Stimulated activated naive CD8-positive, alpha-beta T cell treated with anti-CD3 and anti-CD28 coated beads, Interleukin-15, Interleukin-2, amounts not matched to agents 100 U/mL and 50 U/mL, for 24 hours (primary cell): ENCODE measurements around the gene DENND4B.
A peak's percentile ranks its signal among the peaks of the same experiment; 100 is the strongest.
"Not testable (repeated sequence)": the region's sequence is repeated elsewhere in the genome, so short reads cannot be mapped to it uniquely, and the experiment has no call there.

ENCODE experiments used
- ATAC-seq: fragments of 150-1000 bp; cut with Tn5 transposase; one replicate; pipeline ENCODE4 v1.10.0; 2021
- DNase-seq: peaks from one replicate; pipeline ENCODE4 v3.0.0; 2021

The DENND4B gene

DNA sequence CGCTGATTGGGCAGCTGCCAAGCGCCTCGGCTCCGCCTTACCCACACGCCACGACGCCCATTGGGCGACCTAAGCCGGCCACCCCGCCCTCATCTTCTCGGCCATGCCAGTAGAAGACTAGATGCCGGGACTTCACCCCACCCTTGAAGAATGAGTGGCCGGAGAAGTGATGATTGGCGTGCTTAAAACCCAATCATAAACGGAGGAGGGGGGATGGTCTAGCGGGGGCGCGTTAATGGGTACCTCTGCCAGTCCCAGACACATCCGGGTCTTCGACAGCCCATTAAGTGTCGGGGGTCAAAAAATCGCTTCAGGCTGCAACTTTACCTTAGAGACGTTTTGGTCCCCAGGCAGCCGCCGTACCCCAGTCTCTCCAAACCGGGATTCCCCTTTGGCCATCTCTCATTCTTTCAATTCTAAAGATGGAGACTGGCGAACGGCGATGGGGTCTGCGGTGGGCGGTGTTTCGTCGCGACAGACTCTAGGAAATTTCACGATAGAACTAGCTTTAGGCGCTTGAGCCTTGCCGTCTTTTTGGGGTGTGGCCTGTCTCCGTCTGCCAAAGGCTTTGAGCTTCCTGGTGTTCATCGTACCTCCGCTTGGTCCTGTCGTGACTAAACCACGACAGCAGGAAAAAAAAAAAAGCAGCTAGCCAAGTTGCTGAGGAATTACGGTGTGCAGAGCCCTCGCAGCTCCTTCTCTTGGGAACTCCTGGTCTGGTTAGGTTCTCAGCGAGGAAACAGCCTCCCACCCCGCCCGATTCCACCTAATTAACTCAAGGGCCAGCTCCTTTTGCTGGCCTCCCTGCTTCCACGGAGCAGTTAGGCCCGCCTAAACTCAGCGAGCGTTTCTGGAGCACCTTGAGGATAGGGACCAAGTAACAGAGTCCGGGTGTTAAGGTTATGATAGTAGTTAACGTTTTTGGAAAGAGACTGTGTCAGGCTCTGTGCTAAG lies 23.3 kb downstream of the DENND4B start, which contains the start of gene GATAD2B:
TSS of gene GATAD2B (minus strand) at position 1 of the 954 bp plus-strand sequence. CDS start 94,625 bp downstream, outside the sequence.
- ATAC-seq (peak; percentile 97), DNase-seq (peak; percentile 97)

DNA sequence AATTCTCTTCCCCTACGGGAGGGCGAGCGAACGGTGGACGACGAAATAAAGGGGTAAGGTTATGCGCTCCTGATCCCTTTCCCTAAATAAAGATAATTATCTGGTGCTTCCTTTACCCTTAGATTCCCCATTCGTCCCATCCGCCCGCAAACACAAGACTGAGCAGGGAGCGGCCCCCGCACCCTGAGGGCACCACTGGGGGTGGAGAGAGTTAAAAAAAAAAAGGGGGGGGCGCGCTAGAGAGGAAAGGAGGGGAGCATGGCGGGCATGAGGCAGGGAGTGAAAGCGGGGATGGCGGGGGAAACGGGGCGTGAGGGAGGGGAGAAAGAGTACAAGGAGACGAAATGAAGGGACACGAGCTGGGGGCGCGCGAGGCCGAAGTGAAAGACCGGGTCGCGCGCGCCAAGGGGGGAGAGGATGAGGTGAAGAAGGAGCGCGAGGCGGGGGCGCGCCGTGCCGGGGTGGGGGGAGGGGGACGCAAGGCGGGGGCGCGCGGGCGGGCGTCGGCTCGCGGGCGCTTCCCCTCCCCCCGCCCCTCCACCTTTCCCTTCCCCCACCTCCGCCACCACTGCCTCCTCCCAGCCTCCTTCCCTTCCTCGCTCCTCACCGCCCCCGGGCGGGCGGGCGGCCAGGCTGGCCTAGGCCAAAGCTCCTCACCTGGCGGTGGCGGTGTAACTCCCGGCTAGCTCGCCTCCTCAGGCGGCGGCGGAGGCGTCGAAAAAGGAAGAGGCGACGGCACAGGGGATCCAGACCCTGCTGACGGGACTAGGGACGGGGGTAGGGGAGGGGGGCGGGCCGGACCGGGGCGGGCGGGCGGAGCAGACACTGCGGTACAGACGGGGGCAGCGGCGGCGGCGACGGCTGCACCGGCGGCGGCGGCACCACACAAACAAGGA lies 24.2 kb downstream of the DENND4B start:
- DNase-seq = peak; percentile 76
- ATAC-seq = peak; percentile 21

DNA sequence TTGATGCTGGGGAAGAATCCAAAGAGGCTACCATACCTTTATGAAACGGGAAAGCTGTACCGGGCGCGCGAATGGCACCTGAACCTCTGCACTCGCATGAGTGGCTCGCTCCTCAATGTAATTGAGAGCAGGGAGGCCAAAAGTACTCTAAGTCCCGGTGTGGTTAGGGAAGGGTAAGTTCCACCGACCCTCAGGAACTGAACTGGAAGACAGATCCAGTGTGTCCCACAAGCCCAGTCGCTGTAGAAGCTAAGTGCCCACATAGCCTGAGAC lies 24.8 kb downstream of the DENND4B start:
- DNase-seq (no peak), ATAC-seq (no peak)

GRCh38 chr1:153921080-153921802 lies 25.3 kb downstream of the DENND4B start:
- no peak for DNase-seq

GRCh38 chr1:153919876-153920852 lies 26.4 kb downstream of the DENND4B start:
- DNase-seq = no peak
- ATAC-seq = peak; percentile 4

More at GRCh38 chr1:153921080-153921802, 25.3 kb downstream of the DENND4B start:
- no peak for ATAC-seq

DNA sequence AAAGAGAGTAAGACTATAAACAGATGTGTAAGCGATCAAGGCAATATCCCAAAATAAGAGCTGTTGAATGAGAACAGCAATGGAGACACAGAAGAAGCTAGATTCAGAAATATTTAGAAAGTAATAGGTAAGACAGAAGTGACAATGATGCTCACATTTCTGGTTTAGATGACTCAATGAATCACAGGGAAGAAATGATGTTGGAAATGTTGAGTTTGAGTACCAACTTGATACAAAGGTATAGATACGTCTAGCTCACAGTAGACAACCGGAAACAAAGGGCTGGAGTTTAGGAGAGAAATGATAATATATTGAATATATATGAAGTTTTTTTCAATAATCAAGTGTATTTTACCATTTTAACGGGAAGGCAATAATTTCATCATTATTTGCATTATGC lies 30.2 kb downstream of the DENND4B start:
- ATAC-seq (no peak), DNase-seq (no peak)

DNA sequence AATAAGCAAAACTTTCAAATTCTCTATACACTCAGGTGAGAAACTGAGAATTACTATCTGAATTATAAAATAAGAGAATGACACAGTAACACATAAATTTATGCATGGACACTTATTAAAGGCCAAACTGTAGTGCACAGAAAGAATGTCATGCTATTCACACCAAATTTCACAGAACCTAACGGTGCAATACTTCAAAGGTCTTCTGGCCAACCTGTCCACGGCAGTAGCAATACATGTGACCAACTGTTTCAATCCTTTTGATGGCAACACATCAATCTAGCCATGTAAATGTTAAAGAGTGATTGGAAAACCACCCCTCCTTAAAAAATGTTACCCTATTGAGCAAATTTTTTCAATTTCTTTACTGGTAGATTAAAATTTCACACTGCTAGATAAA lies 34.2 kb downstream of the DENND4B start:
- ATAC-seq (no peak), DNase-seq (no peak)

- not testable (repeated sequence) for ATAC-seq, DNase-seq
These were observed 36.0 kb downstream of the DENND4B start for GRCh38 chr1:153910560-153910959.

GRCh38 chr1:153908071-153908470 lies 38.4 kb downstream of the DENND4B start:
- ATAC-seq (no peak), DNase-seq (no peak)

DNA sequence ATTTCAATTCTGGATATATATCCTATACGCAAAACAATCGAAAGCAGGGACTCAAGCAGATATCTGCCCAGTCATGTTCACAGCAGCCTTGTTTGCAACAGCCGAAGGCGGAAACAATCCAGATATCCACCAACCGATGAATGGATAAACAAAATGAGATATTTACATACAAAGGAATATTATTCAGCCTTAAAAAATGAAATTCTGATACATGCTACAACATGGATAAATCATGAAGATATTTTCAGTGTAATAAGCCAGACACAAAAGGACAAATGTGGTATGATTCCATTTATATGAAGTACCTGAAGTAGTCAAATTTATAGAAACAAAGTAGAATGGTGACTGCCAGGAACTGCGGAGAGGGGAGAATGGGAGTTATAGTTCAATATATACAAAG lies 39.4 kb downstream of the DENND4B start:
- no peak for ATAC-seq
- DNase-seq = no peak

- no peak for DNase-seq
- ATAC-seq = no peak
These were observed 40.1 kb downstream of the DENND4B start for GRCh38 chr1:153906396-153906795.

DNA sequence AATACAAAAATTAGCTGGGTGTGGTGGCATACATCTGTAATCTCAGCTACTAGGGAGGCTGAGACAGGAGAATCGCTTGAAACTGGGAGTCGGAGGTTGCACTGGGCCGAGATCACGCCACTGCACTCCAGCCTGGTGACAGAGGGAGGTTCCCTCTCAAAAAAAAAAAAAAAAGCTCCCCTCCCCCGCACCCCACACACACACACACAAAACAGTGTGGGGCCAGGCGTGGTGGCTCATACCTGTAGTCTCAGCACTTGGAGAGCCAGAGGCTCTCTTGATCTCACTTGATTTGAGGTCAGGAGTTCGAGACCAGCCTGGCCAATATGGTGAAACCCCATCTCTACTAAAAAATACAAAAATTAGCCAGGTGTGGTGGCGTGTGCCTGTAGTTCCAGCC lies 40.6 kb downstream of the DENND4B start:
- not testable (repeated sequence) for ATAC-seq, DNase-seq

- DNase-seq (no peak), ATAC-seq (no peak)
These were observed 42.6 kb downstream of the DENND4B start for GRCh38 chr1:153903841-153904455.

GRCh38 chr1:153899509-153899908 lies 47.0 kb downstream of the DENND4B start:
- no peak for DNase-seq
- no peak for ATAC-seq

DNA sequence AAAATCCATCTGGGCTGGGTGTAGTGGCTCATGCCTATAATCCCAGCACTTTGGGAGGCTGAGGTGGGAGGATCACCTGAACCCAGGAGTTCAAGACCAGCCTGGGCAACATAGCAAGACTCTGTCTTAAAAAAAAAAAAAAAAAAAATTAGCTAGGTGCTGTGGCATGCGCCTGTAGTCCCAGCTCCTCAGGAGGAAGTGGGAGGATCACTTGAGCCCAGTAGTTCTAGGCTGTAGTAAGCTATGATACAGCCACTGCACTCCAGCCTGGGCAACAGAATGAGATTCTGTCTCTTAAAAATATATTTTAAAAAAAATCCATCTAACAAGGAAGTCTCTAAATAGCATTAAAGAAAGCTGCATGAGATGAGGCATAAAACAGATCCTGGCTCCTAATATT lies 50.7 kb downstream of the DENND4B start:
- not testable (repeated sequence) for ATAC-seq, DNase-seq

- not testable (repeated sequence) for DNase-seq, ATAC-seq
These were observed 55.5 kb downstream of the DENND4B start for GRCh38 chr1:153891042-153891441.

- no peak for ATAC-seq
- no peak for DNase-seq
These were observed 58.0 kb downstream of the DENND4B start for GRCh38 chr1:153888533-153888932.

GRCh38 chr1:153886127-153886526 lies 60.4 kb downstream of the DENND4B start:
- DNase-seq = no peak
- no peak for ATAC-seq

- no peak for ATAC-seq
These were observed 63.3 kb downstream of the DENND4B start for GRCh38 chr1:153883223-153883622.

GRCh38 chr1:153882296-153882912 lies 64.1 kb downstream of the DENND4B start:
- ATAC-seq (peak; percentile 55), DNase-seq (no peak)

More at GRCh38 chr1:153883223-153883622, 63.3 kb downstream of the DENND4B start:
- DNase-seq = no peak
